Measurements from ENCODE around the gene TSPAN18. TPM values are rescaled to one million over a fixed set of nuclear protein-coding genes. Genes with fewer than 3 reads are reported as not detected.

The TSPAN18 gene
- total RNA-seq, 1 donor from 2014 or later: 717 TPM

DNA sequence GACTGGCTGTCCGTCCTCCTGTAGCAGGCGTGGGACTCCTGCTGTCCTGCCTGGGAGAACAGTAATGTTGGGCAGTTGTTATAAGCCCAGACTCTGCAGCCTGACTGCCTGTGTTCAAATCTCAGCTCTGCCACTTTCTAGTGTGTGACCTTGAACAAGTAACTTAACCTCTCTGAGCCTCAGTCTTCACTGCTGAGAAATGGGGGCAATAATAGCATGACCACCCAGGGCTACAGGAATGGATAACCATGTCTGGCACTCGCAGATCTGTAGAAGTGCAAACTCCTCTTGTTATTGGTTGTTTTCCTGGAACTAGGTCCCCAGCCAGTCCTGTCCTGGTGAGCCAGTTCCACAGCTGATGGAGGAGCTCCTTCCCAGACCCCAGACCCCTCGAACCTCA lies 154.2 kb downstream of the TSPAN18 start:
- Mint-ChIP-seq H3K27me3 (ENCODE audit: unreplicated experiment) (peaks cover 25% of the 10 kb centered on the region), H3K27ac (ENCODE audit: unreplicated experiment) (no peak overlapping the region), H3K4me1 (ENCODE audit: unreplicated experiment) (peaks cover 46% of the 10 kb centered on the region), H3K4me3 (ENCODE audit: unreplicated experiment) (no peak overlapping the region), H3K9me3 (ENCODE audit: unreplicated experiment) (no peaks in the 10 kb centered on the region), H3K36me3 (ENCODE audit: low read depth, unreplicated experiment) (peaks cover 25% of the 10 kb centered on the region)
- TF ChIP-seq CTCF (IDR thresholded peaks at IDR 0.05; ENCODE audit: unreplicated experiment): no peak
- no peak for DNase-seq (ENCODE audit: low spot score)

DNA sequence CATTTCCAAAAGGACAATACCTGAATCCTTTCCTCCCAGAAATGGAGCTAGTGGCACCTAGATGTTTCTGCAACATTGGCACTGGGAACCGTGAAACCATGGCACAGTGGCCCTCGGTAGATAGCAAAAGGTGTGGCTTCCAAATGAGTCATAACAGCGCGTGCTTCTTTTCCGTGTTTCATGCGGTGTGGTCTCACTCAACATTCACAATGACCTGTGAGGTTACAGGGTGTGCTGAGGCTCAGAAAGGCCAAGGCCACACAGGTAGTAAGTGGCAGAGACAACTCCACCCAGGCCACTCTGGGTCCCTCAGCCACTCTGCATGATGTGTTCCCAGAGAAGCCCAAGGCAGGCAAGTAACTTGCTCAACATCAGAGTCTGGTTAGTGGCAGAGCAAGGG lies 156.5 kb downstream of the TSPAN18 start:
- no peak for TF ChIP-seq CTCF (IDR thresholded peaks at IDR 0.05; ENCODE audit: unreplicated experiment)
- H3K27me3 Mint-ChIP-seq (ENCODE audit: unreplicated experiment): peaks cover 32% of the 10 kb centered on the region
- no peak overlapping the region for H3K4me3 Mint-ChIP-seq (ENCODE audit: unreplicated experiment)
- no peak for DNase-seq (ENCODE audit: low spot score)
- no peaks in the 10 kb centered on the region for H3K9me3 Mint-ChIP-seq (ENCODE audit: unreplicated experiment)
- no peak overlapping the region for H3K27ac Mint-ChIP-seq (ENCODE audit: unreplicated experiment)
- peaks cover 48% of the 10 kb centered on the region for H3K4me1 Mint-ChIP-seq (ENCODE audit: unreplicated experiment)
- H3K36me3 Mint-ChIP-seq (ENCODE audit: low read depth, unreplicated experiment): peaks cover 34% of the 10 kb centered on the region

DNA sequence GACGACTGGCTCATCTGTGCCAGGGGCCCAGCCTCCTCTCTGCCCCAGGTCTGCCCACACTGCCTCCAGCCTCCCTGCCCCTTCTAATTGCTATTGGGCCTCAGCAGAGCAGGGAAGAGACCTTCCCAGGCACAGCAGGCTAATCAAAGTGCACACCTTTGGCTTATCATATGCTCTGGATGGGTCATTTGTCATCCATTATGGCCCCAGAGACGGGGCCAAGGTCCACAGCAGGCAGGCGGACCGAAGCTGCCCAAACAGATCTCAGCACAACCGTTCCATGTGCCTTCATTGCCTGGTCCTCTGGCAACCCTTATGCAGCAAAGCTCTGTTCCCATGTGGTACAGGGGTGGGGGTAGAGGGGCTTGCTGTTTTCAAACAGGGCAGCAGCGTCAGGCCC lies 157.3 kb downstream of the TSPAN18 start:
- no peak overlapping the region for H3K4me3 Mint-ChIP-seq (ENCODE audit: unreplicated experiment)
- no peak for DNase-seq (ENCODE audit: low spot score)
- H3K27me3 Mint-ChIP-seq (ENCODE audit: unreplicated experiment): peaks cover 34% of the 10 kb centered on the region
- TF ChIP-seq CTCF (IDR thresholded peaks at IDR 0.05; ENCODE audit: unreplicated experiment): no peak
- no peak overlapping the region for H3K27ac Mint-ChIP-seq (ENCODE audit: unreplicated experiment)
- H3K36me3 Mint-ChIP-seq (ENCODE audit: low read depth, unreplicated experiment): peaks cover 39% of the 10 kb centered on the region
- peaks cover 48% of the 10 kb centered on the region for H3K4me1 Mint-ChIP-seq (ENCODE audit: unreplicated experiment)
- H3K9me3 Mint-ChIP-seq (ENCODE audit: unreplicated experiment): no peaks in the 10 kb centered on the region

- peak overlapping the region; percentile 9 for H3K4me3 Mint-ChIP-seq (ENCODE audit: unreplicated experiment)
- H3K36me3 Mint-ChIP-seq (ENCODE audit: low read depth, unreplicated experiment): peaks cover 44% of the 10 kb centered on the region
- DNase-seq (ENCODE audit: low spot score): no peak
- peak overlapping the region; percentile 24 for H3K27ac Mint-ChIP-seq (ENCODE audit: unreplicated experiment)
- no peaks in the 10 kb centered on the region for H3K9me3 Mint-ChIP-seq (ENCODE audit: unreplicated experiment)
- peaks cover 52% of the 10 kb centered on the region for H3K4me1 Mint-ChIP-seq (ENCODE audit: unreplicated experiment)
- no peak for TF ChIP-seq CTCF (IDR thresholded peaks at IDR 0.05; ENCODE audit: unreplicated experiment)
- peaks cover 33% of the 10 kb centered on the region for H3K27me3 Mint-ChIP-seq (ENCODE audit: unreplicated experiment)
Measured at GRCh38 chr11:44885065-44885810, 158.5 kb downstream of the TSPAN18 start.
